Liver (tissue), 9 donors: ENCODE results near the gene RAB5B. TPM values are rescaled to one million over a fixed set of nuclear protein-coding genes. Genes with fewer than 3 reads are reported as not detected.

ENCODE experiments used
- DNase-seq: peaks from one replicate; pipeline ENCODE4 v3.0.0-alpha.2; 2017; ENCODE audit warnings: low spot score
- H3K27ac ChIP-seq, 2 donors: one replicate each; pipeline ENCODE4 v1.7.0; 2013; ENCODE audit warnings: inconsistent platforms in 2 of 2, low read length in 2 of 2, control low read depth in 1 of 2, low read depth in 1 of 2, mild to moderate bottlenecking in 1 of 2
- H3K27me3 ChIP-seq, 4 donors: one replicate each; pipeline versions ENCODE4 v1.6.1 to v1.7.0; 2013; ENCODE audit warnings: low read length in 3 of 4, inconsistent platforms in 1 of 4, mild to moderate bottlenecking in 1 of 4, moderate library complexity in 1 of 4; ENCODE audit not compliant: control insufficient read depth in 4 of 4, insufficient read depth in 4 of 4
- H3K36me3 ChIP-seq, 4 donors: one replicate each; pipeline versions ENCODE4 v1.6.1 to v1.7.0; 2013; ENCODE audit warnings: low read length in 3 of 4, mild to moderate bottlenecking in 3 of 4, low read depth in 1 of 4, moderate library complexity in 1 of 4; ENCODE audit not compliant: control insufficient read depth in 4 of 4, insufficient read depth in 3 of 4
- H3K4me1 ChIP-seq, 4 donors: one replicate each; pipeline versions ENCODE4 v1.6.1 to v1.7.0; 2013; ENCODE audit warnings: low read length in 3 of 4, mild to moderate bottlenecking in 3 of 4, moderate library complexity in 1 of 4; ENCODE audit not compliant: control insufficient read depth in 4 of 4, insufficient read depth in 4 of 4
- H3K4me3 ChIP-seq, 3 donors: one replicate each; pipeline versions ENCODE4 v1.6.1 to v1.7.0; 2013; ENCODE audit warnings: low read length in 3 of 3, control low read depth in 1 of 3, low read depth in 1 of 3, mild to moderate bottlenecking in 1 of 3
- H3K9ac ChIP-seq, 2 donors: one replicate each; pipeline ENCODE4 v1.7.0; 2013; ENCODE audit warnings: low read length in 2 of 2, mild to moderate bottlenecking in 2 of 2, moderate library complexity in 2 of 2, control low read depth in 1 of 2, low read depth in 1 of 2
- H3K9me3 ChIP-seq, 4 donors: one replicate each; pipeline versions ENCODE4 v1.6.1 to v1.7.0; 2013; ENCODE audit warnings: low read length in 3 of 4; ENCODE audit not compliant: control insufficient read depth in 4 of 4
- EGR1 ChIP-seq, 2 donors: IDR thresholded peaks; 2 replicates each; pipeline ENCODE4 v1.6.1; 2016 to 2018; ENCODE audit warnings: antibody characterized with exemption in 2 of 2, low read depth in 2 of 2
- FOXA1 ChIP-seq: IDR thresholded peaks from 2 replicates; pipeline ENCODE4 v1.6.1; 2016; ENCODE audit warnings: antibody characterized with exemption
- GABPA ChIP-seq, 2 donors: IDR thresholded peaks in 1 of 2; conservative IDR thresholded peaks in 1 of 2; 2 replicates each; pipeline ENCODE4 v1.6.1; 2016; ENCODE audit warnings: antibody characterized with exemption in 2 of 2, mild to moderate bottlenecking in 1 of 2, moderate library complexity in 1 of 2
- HNF4A ChIP-seq, 2 donors: conservative IDR thresholded peaks; 2 replicates each; pipeline ENCODE4 v1.6.1; 2016; ENCODE audit warnings: antibody characterized with exemption in 2 of 2, mild to moderate bottlenecking in 2 of 2
- HNF4G ChIP-seq: IDR thresholded peaks from 2 replicates; pipeline ENCODE4 v1.6.1; 2016; ENCODE audit warnings: antibody characterized with exemption
- JUND ChIP-seq, 2 donors: IDR thresholded peaks; 2 replicates each; pipeline ENCODE4 v1.6.1; 2016; ENCODE audit warnings: antibody characterized with exemption in 2 of 2
- NR2F2 ChIP-seq: IDR thresholded peaks from 2 replicates; pipeline ENCODE4 v1.6.1; 2016; ENCODE audit warnings: antibody characterized with exemption
- RAD21 ChIP-seq, 2 donors: IDR thresholded peaks; 2 replicates each; pipeline ENCODE4 v1.6.1; 2016; ENCODE audit warnings: antibody characterized with exemption in 2 of 2, mild to moderate bottlenecking in 2 of 2
- RXRA ChIP-seq, 2 donors: IDR thresholded peaks; 2 replicates each; pipeline ENCODE4 v1.6.1; 2017 to 2018; ENCODE audit warnings: antibody characterized with exemption in 2 of 2, mild to moderate bottlenecking in 1 of 2
- SP1 ChIP-seq: IDR thresholded peaks from 2 replicates; pipeline ENCODE4 v1.6.1; 2018; ENCODE audit warnings: antibody characterized with exemption, mild to moderate bottlenecking
- TAF1 ChIP-seq: conservative IDR thresholded peaks from 2 replicates; pipeline ENCODE4 v1.6.1; 2016; ENCODE audit warnings: antibody characterized with exemption, mild to moderate bottlenecking
- YY1 ChIP-seq: IDR thresholded peaks from 2 replicates; pipeline ENCODE4 v1.6.1; 2016; ENCODE audit warnings: antibody characterized with exemption, mild to moderate bottlenecking
- WGBS: extraction: QIAGEN DNeasy Blood & Tissue Kit; methylation state at CpG from one replicate; pipeline ENCODE4 v1.1.7; 2013; 5-methylcytosine and 5-hydroxymethylcytosine counted together
- polyA plus RNA-seq, 2 donors: library from polyadenylated mRNA; stranded (reverse) in 1 of 2; unstranded in 1 of 2; fragments of 200-250 nt in 1 of 2; fragments of >200 nt in 1 of 2; fragmentation: Nextera tagmentation in 1 of 2; extraction: Ambion mirVana in 1 of 2; gene quantifications; one replicate each; pipeline versions ENCODE4 v1.2.1 to v1.2.3, GENCODE V29; 2013 to 2015
- total RNA-seq, 2 donors: library from RNA; depleted of rRNA; stranded (reverse); fragments of >200 nt; gene quantifications; one replicate each; pipeline ENCODE4 v1.2.3, GENCODE V29; 2014
- TF ChIP-seq, protein P1 (sequence below): IDR thresholded peaks from 2 replicates; pipeline ENCODE4 v1.6.1; 2016; ENCODE audit warnings: antibody characterized with exemption
- TF ChIP-seq, protein P2 (sequence below): fragments of 150-350 bp; IDR thresholded peaks from 2 replicates; pipeline ENCODE4 v1.5.1; 2017; ENCODE audit warnings: improper control_type of control experiment, low read depth, low read length; ENCODE audit not compliant: missing input control
- TF ChIP-seq, protein P3 (sequence below): IDR thresholded peaks from 2 replicates; pipeline ENCODE4 v1.6.1; 2016; ENCODE audit warnings: antibody characterized with exemption
- TF ChIP-seq, protein P4 (sequence below): IDR thresholded peaks from 2 replicates; pipeline ENCODE4 v1.6.1; 2016; ENCODE audit warnings: antibody characterized with exemption
- donor health status: healthy.
- donor health status: healthy.
- donor health status: healthy.
- donor health status: healthy.
- donor health status: healthy.

Gene RAB5B
- total and polyA plus RNA-seq, 4 donors, result 20.7 to 44.0 (median 38.4) TPM

DNA sequence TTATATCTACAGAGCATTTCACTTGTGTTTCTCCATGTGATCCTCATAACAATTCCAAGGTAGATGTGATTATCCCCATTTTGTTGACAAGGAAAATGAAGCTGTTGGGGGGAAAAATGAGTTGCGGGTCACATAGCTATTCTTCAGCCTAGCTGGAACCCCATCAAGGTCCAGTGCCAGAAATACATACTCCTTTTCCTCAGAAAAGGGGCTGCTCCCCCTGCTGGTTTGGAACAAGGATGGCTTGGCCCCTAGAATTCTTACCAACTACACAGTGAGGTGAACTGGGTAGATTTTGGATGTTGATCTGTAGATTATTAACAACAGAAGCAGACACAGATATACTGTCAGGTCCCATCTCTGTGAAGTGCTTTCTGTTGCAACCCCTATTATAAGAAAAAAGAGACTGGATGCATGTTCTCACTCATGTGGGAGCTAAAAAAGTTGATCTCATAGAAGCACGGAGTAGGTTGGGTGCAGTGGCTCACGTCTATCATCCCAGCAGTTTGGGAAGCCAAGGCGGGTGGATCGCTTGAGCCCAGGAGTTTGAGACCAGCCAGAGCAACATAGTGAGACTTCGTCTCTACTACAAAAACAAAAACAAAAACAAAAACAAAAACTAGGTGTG lies 55.9 kb downstream of the RAB5B start:
- TF ChIP-seq HNF4A (conservative IDR thresholded peaks at IDR 0.05), result peak; percentile 9 to 41
- TF ChIP-seq, protein P1, sequence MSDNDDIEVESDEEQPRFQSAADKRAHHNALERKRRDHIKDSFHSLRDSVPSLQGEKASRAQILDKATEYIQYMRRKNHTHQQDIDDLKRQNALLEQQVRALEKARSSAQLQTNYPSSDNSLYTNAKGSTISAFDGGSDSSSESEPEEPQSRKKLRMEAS, result no peak
- no peak for TF ChIP-seq GABPA (IDR thresholded peaks at IDR 0.05 in 1 of 2, conservative IDR thresholded peaks at IDR 0.05 in 1 of 2)
- no peak for TF ChIP-seq EGR1 (IDR thresholded peaks at IDR 0.05; ENCODE audit: low read depth in 2 of 2)
- peak in 1 of 2 donors; percentile 34 for TF ChIP-seq RXRA (IDR thresholded peaks at IDR 0.05)
- TF ChIP-seq HNF4G, result no peak
- TF ChIP-seq, protein P2, sequence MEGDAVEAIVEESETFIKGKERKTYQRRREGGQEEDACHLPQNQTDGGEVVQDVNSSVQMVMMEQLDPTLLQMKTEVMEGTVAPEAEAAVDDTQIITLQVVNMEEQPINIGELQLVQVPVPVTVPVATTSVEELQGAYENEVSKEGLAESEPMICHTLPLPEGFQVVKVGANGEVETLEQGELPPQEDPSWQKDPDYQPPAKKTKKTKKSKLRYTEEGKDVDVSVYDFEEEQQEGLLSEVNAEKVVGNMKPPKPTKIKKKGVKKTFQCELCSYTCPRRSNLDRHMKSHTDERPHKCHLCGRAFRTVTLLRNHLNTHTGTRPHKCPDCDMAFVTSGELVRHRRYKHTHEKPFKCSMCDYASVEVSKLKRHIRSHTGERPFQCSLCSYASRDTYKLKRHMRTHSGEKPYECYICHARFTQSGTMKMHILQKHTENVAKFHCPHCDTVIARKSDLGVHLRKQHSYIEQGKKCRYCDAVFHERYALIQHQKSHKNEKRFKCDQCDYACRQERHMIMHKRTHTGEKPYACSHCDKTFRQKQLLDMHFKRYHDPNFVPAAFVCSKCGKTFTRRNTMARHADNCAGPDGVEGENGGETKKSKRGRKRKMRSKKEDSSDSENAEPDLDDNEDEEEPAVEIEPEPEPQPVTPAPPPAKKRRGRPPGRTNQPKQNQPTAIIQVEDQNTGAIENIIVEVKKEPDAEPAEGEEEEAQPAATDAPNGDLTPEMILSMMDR, result peak; percentile 77
- TF ChIP-seq SP1, result peak; percentile 19
- no peak for TF ChIP-seq FOXA1
- peak; percentile 82 to 90 for TF ChIP-seq RAD21 (IDR thresholded peaks at IDR 0.05)
- DNase-seq, result peak; percentile 54
- H3K27ac ChIP-seq, result peak overlapping the region in 1 of 2 donors; percentile 52
- peaks cover 0 to 15% (median 12%) of the 10 kb centered on the region in 4 donors for H3K4me1 ChIP-seq
- H3K9ac ChIP-seq, result peak overlapping the region in 1 of 2 donors; percentile 36
- no peak overlapping the region for H3K4me3 ChIP-seq
- no peaks in the 10 kb centered on the region for H3K9me3 ChIP-seq
- H3K36me3 ChIP-seq, result peaks cover 0 to 8% (median 1%) of the 10 kb centered on the region in 4 donors
- 83% methylated on average over 6 of the region's 6 CpGs for WGBS
- H3K27me3 ChIP-seq, result no peaks in the 10 kb centered on the region

DNA sequence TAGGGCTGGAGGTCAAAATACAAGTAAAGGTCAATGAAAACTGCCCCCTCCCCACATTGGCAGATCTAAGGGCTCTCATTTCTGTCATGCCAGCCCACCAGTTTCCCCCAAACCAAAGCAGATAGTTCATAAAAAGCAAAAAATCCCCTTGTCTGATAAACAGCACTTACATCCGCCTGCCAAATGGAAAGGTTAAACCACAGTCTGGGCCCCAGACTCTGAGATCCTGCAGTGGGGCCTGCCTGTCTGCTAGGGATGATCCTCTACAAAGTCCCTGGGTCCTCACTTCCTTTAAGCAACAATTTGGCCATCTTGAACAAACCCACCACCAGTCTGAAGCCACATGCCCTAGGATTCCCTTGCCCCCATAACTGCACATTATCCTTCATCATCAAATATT lies 58.1 kb downstream of the RAB5B start:
- WGBS, result 87% methylated on average over 1 of the region's 1 CpG
- TF ChIP-seq, protein P1, result no peak
- TF ChIP-seq HNF4A (conservative IDR thresholded peaks at IDR 0.05), result no peak
- Histone ChIP-seq H3K27ac (no peak overlapping the region), H3K27me3 (no peaks in the 10 kb centered on the region), H3K4me3 (no peak overlapping the region), H3K36me3 (peaks cover 0 to 12% (median 1%) of the 10 kb centered on the region in 4 donors), H3K9ac (no peak overlapping the region), H3K9me3 (no peaks in the 10 kb centered on the region), H3K4me1 (peaks cover 0 to 27% (median 21%) of the 10 kb centered on the region in 4 donors)
- no peak for DNase-seq

DNA sequence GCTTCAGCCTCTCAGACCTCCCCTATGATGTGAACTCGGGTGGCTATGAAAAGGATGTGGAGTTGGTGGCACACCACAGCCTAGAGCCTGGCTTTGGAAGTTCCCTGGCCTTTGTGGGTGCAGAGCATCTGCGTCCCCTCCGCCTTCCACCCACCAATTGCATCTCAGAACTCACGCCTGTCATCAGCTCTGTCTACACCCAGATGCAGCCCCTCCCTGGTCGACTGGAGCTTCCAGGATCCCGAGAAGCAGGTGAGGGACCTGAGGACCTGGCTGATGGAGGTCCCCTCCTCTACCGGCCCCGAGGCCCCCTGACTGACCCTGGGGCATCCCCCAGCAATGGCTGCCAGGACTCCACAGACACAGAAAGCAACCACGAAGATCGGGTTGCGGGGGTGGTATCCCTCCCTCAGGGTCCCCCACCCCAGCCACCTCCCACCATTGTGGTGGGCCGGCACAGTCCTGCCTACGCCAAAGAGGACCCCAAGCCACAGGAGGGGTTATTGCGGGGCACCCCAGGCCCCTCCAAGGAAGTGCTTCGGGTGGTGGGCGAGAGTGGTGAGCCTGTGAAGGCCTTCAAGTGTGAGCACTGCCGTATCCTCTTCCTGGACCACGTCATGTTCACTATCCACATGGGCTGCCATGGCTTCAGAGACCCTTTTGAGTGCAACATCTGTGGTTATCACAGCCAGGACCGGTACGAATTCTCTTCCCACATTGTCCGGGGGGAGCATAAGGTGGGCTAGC lies 60.9 kb downstream of the RAB5B start:
- Histone ChIP-seq H3K4me1 (peaks cover 2 to 30% (median 24%) of the 10 kb centered on the region in 4 donors), H3K36me3 (peaks cover 0 to 12% (median 1%) of the 10 kb centered on the region in 4 donors)
- 90% methylated on average over 21 of the region's 21 CpGs for WGBS
- TF ChIP-seq SP1 (no peak), RXRA (IDR thresholded peaks at IDR 0.05) (no peak), NR2F2 (no peak), TAF1 (no peak), HNF4A (conservative IDR thresholded peaks at IDR 0.05) (no peak), YY1 (no peak), JUND (IDR thresholded peaks at IDR 0.05) (no peak), RAD21 (IDR thresholded peaks at IDR 0.05) (no peak)
- TF ChIP-seq, protein P3, sequence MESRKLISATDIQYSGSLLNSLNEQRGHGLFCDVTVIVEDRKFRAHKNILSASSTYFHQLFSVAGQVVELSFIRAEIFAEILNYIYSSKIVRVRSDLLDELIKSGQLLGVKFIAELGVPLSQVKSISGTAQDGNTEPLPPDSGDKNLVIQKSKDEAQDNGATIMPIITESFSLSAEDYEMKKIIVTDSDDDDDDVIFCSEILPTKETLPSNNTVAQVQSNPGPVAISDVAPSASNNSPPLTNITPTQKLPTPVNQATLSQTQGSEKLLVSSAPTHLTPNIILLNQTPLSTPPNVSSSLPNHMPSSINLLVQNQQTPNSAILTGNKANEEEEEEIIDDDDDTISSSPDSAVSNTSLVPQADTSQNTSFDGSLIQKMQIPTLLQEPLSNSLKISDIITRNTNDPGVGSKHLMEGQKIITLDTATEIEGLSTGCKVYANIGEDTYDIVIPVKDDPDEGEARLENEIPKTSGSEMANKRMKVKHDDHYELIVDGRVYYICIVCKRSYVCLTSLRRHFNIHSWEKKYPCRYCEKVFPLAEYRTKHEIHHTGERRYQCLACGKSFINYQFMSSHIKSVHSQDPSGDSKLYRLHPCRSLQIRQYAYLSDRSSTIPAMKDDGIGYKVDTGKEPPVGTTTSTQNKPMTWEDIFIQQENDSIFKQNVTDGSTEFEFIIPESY, result no peak
- TF ChIP-seq, protein P2, result no peak
- TF ChIP-seq, protein P4, sequence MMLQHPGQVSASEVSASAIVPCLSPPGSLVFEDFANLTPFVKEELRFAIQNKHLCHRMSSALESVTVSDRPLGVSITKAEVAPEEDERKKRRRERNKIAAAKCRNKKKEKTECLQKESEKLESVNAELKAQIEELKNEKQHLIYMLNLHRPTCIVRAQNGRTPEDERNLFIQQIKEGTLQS, result no peak

More for the DNA sequence above, 60.9 kb downstream of the RAB5B start:
- Histone ChIP-seq H3K4me3 (no peak overlapping the region), H3K9me3 (no peaks in the 10 kb centered on the region), H3K27me3 (no peaks in the 10 kb centered on the region), H3K9ac (no peak overlapping the region), H3K27ac (no peak overlapping the region)
- DNase-seq, result no peak
